Measurements from ENCODE around the gene CHST15. TPM values are rescaled to one million over a fixed set of nuclear protein-coding genes. Genes with fewer than 3 reads are reported as not detected.
A peak's percentile ranks its signal among the peaks of the same experiment; 100 is the strongest.

CHST15 gene
- total RNA-seq, 1 donor from 2014 or later: 1.5 TPM

- peaks cover 18% of the 10 kb centered on the region for H3K27me3 Mint-ChIP-seq (ENCODE audit: low read depth)
- no peak for DNase-seq (ENCODE audit: low read depth, low spot score)
- H3K4me3 Mint-ChIP-seq: no peak overlapping the region
- H3K4me1 Mint-ChIP-seq: peaks cover 7% of the 10 kb centered on the region
- no peak for TF ChIP-seq CTCF (conservative IDR thresholded peaks at IDR 0.05)
- no peaks in the 10 kb centered on the region for H3K9me3 Mint-ChIP-seq
- no peak overlapping the region for H3K27ac Mint-ChIP-seq (ENCODE audit: unreplicated experiment)
- H3K36me3 Mint-ChIP-seq (ENCODE audit: low read depth): no peaks in the 10 kb centered on the region
Measured at GRCh38 chr10:124083047-124083739, 10.2 kb downstream of the CHST15 start.

- Mint-ChIP-seq H3K9me3 (no peaks in the 10 kb centered on the region), H3K4me3 (no peak overlapping the region), H3K36me3 (ENCODE audit: low read depth) (no peaks in the 10 kb centered on the region), H3K4me1 (peaks cover 13% of the 10 kb centered on the region), H3K27me3 (ENCODE audit: low read depth) (peaks cover 12% of the 10 kb centered on the region), H3K27ac (ENCODE audit: unreplicated experiment) (no peak overlapping the region)
- no peak for TF ChIP-seq CTCF (conservative IDR thresholded peaks at IDR 0.05)
- no peak for DNase-seq (ENCODE audit: low read depth, low spot score)
Measured at GRCh38 chr10:124082555-124082954, 10.8 kb downstream of the CHST15 start.

GRCh38 chr10:124081547-124082140 lies 11.8 kb downstream of the CHST15 start:
- Mint-ChIP-seq H3K36me3 (ENCODE audit: low read depth) (no peaks in the 10 kb centered on the region), H3K27ac (ENCODE audit: unreplicated experiment) (no peak overlapping the region), H3K4me3 (no peak overlapping the region), H3K9me3 (no peaks in the 10 kb centered on the region), H3K27me3 (ENCODE audit: low read depth) (peaks cover 6% of the 10 kb centered on the region), H3K4me1 (peaks cover 20% of the 10 kb centered on the region)
- DNase-seq (ENCODE audit: low read depth, low spot score): no peak
- TF ChIP-seq CTCF (conservative IDR thresholded peaks at IDR 0.05): no peak

GRCh38 chr10:124079864-124080263 lies 13.5 kb downstream of the CHST15 start:
- no peak overlapping the region for H3K4me3 Mint-ChIP-seq
- H3K27me3 Mint-ChIP-seq (ENCODE audit: low read depth): no peaks in the 10 kb centered on the region
- H3K9me3 Mint-ChIP-seq: no peaks in the 10 kb centered on the region
- no peak for DNase-seq (ENCODE audit: low read depth, low spot score)
- H3K27ac Mint-ChIP-seq (ENCODE audit: unreplicated experiment): peak overlapping the region; percentile 6
- no peak for TF ChIP-seq CTCF (conservative IDR thresholded peaks at IDR 0.05)
- H3K4me1 Mint-ChIP-seq: peaks cover 36% of the 10 kb centered on the region
- no peaks in the 10 kb centered on the region for H3K36me3 Mint-ChIP-seq (ENCODE audit: low read depth)

- no peak overlapping the region for H3K4me3 Mint-ChIP-seq
- peaks cover 2% of the 10 kb centered on the region for H3K27me3 Mint-ChIP-seq (ENCODE audit: low read depth)
- no peaks in the 10 kb centered on the region for H3K36me3 Mint-ChIP-seq (ENCODE audit: low read depth)
- DNase-seq (ENCODE audit: low read depth, low spot score): no peak
- no peak overlapping the region for H3K27ac Mint-ChIP-seq (ENCODE audit: unreplicated experiment)
- no peak for TF ChIP-seq CTCF (conservative IDR thresholded peaks at IDR 0.05)
- no peaks in the 10 kb centered on the region for H3K9me3 Mint-ChIP-seq
- peaks cover 47% of the 10 kb centered on the region for H3K4me1 Mint-ChIP-seq
Measured at GRCh38 chr10:124078714-124079113, 14.7 kb downstream of the CHST15 start.
